ENCODE results near the gene MEOX1. TPM values are rescaled to one million over a fixed set of nuclear protein-coding genes. Genes with fewer than 3 reads are reported as not detected.

Gene MEOX1
- total RNA-seq, 1 donor from 2014 or later, result not detected

Other genes with a start within 250 kb of the MEOX1 start
- gene DHX8, start 177.9 kb downstream of the MEOX1 start, total RNA-seq, result 48.5 and 61.1 TPM in 2 replicates
- gene ETV4, start 115.6 kb downstream of the MEOX1 start, total RNA-seq, result 10.6 and 11.4 TPM in 2 replicates
- not detected in 2 replicates for gene SOST, start 96.9 kb upstream of the MEOX1 start, total RNA-seq
- gene DUSP3, start 117.1 kb upstream of the MEOX1 start, total RNA-seq, result 63.3 and 71.6 TPM in 2 replicates
- gene CFAP97D1, start 118.5 kb upstream of the MEOX1 start, total RNA-seq, result 0.16 TPM in 1 of 2 replicates, not detected in the other
- gene MPP3, start 171.2 kb upstream of the MEOX1 start, total RNA-seq, result 5.9 and 6.5 TPM in 2 replicates
- gene CD300LG, start 185.3 kb upstream of the MEOX1 start, total RNA-seq, result not detected in 2 replicates
- gene MPP2, start 245.6 kb upstream of the MEOX1 start, total RNA-seq, result 7.6 and 8.0 TPM in 2 replicates